BJ (cell line): ENCODE data around the gene FGD5. TPM values are rescaled to one million over a fixed set of nuclear protein-coding genes. Genes with fewer than 3 reads are reported as not detected.

Source experiments
- CTCF ChIA-PET: fragments of 350-600 bp; formaldehyde crosslinking; extraction: SDS; loops from one replicate; lab custom pipeline; 2021; ENCODE audit warnings: antibody characterized with exemption, inconsistent platforms; lab: Yijun Ruan, JAX
- POLR2A ChIA-PET: fragments of 300-600 bp; sonication (Branson Sonifier 250); formaldehyde crosslinking; extraction: SDS; loops from one replicate; lab custom pipeline; 2021; ENCODE audit warnings: antibody characterized with exemption; lab: Charles Lee
- DNase-seq: peaks from one replicate; pipeline ENCODE4 v3.0.0-alpha.2; 2011; ENCODE audit warnings: low read depth
- H3K27me3 ChIP-seq: 2 replicates; pipeline ENCODE4 v1.6.0; 2011; ENCODE audit warnings: low read length; ENCODE audit not compliant: control insufficient read depth, insufficient read depth
- H3K36me3 ChIP-seq: 2 replicates; pipeline ENCODE4 v1.5.1; 2011; ENCODE audit warnings: low read length; ENCODE audit not compliant: control insufficient read depth, insufficient read depth
- H3K4me3 ChIP-seq: 2 replicates; pipeline ENCODE4 v1.5.1; 2011; ENCODE audit warnings: low read depth, mild to moderate bottlenecking, control low read depth, low read length
- polyA plus RNA-seq: library from polyadenylated mRNA; depleted of rRNA; stranded (reverse); fragments of >200 nt; gene quantifications from 2 replicates; pipeline ENCODE4 v1.2.3, GENCODE V29; 2011
- TF ChIP-seq, protein P1 (sequence below): IDR thresholded peaks from 2 replicates; pipeline ENCODE4 v1.5.1; 2011; ENCODE audit warnings: low read depth, mild to moderate bottlenecking, control low read depth, inconsistent platforms, low read length, moderate library complexity; ENCODE audit not compliant: insufficient read depth

FGD5 gene
- polyA plus RNA-seq, 1 experiment, result not detected

DNA sequence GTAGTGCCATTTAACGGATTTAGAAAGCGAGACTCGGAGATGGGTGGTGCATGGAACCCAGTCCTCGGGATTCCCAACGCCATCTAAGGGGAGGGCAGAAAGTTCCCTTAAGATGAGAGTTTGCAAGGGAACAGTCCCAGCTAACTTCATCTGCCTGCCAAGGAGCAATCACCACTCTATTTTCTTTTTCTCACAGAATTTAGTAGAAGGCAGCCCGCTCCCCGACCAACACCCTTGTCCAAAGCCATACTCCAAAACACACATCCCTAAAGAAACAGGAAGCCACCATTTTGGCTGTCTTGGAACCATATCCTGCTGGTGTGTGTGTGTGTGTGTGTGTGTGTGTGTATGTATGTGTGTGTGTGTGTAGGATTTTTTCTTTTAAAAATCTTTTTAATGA is 7.1 kb upstream of the FGD5 start:
- Histone ChIP-seq H3K36me3 (no peaks in the 10 kb centered on the region), H3K27me3 (peaks cover 22% of the 10 kb centered on the region), H3K4me3 (no peak overlapping the region)
- ChIA-PET CTCF (interaction anchor here (1.1 kb wide), 1 partner anchor 31 kb away, joined by 3 read pairs; no protein-coding TSS in a partner anchor), POLR2A (no interaction called here)
- DNase-seq, result no peak
- TF ChIP-seq, protein P1, sequence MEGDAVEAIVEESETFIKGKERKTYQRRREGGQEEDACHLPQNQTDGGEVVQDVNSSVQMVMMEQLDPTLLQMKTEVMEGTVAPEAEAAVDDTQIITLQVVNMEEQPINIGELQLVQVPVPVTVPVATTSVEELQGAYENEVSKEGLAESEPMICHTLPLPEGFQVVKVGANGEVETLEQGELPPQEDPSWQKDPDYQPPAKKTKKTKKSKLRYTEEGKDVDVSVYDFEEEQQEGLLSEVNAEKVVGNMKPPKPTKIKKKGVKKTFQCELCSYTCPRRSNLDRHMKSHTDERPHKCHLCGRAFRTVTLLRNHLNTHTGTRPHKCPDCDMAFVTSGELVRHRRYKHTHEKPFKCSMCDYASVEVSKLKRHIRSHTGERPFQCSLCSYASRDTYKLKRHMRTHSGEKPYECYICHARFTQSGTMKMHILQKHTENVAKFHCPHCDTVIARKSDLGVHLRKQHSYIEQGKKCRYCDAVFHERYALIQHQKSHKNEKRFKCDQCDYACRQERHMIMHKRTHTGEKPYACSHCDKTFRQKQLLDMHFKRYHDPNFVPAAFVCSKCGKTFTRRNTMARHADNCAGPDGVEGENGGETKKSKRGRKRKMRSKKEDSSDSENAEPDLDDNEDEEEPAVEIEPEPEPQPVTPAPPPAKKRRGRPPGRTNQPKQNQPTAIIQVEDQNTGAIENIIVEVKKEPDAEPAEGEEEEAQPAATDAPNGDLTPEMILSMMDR, result no peak

DNA sequence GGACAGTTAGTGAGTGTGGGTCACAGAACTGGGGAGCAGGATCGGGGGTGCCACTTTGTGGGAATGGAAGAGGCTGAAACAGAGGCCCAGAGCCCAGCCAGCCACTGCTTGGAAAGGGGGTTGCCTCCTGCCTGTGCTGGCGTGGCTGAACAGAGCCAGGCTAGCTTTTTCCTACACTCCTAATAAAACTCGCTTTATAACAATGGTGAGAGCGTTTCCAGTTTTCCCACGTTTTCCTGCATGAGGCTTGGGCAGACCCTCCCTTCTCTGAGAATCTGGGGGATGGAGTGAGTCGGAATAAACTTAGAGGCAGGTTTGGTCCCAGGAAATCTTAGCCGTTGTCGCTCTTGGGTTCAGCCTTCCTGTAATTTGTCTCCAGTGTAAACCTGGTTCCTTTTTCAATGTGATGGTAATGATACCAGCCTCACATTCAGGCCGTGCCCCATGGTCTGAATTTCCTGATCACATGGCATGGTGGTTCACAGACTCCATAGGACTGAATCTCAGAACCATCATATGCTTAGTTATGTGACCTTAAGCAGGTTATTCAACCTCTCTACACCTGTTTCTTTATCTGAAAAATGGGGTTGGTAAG is 6.5 kb upstream of the FGD5 start:
- CTCF ChIA-PET, result no interaction called here

DNA sequence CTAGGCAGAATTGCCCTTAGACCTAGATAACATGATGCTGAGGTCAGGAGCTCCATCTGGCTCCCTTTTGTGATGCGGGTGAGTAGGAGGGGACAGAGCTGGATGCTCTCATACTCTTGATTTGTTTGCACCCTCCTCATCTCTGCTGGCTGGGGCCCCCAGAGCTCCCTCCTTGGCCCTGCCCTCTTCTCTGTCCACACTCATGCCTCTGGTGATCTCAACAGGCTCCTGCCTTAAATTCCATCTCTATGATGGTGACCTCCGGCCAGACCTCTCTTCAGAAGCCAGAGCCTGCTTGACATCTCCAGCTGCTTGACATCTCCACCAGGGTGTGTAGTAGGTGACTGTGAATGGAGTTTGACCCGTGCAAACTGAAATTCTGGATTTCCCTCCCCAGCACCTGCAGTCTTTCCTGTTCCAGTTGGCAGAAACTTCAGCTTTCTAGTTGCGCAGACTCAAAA is 4.3 kb upstream of the FGD5 start:
- Histone ChIP-seq H3K27me3 (peaks cover 21% of the 10 kb centered on the region), H3K4me3 (no peak overlapping the region), H3K36me3 (no peaks in the 10 kb centered on the region)
- CTCF ChIA-PET, result no interaction called here
- TF ChIP-seq, protein P1, result no peak
- no peak for DNase-seq
- POLR2A ChIA-PET, result no interaction called here

More for the DNA sequence above, 6.5 kb upstream of the FGD5 start:
- no peak overlapping the region for H3K4me3 ChIP-seq
- POLR2A ChIA-PET, result no interaction called here
- no peak for DNase-seq
- no peaks in the 10 kb centered on the region for H3K36me3 ChIP-seq
- TF ChIP-seq, protein P1, result no peak
- H3K27me3 ChIP-seq, result peaks cover 21% of the 10 kb centered on the region

DNA sequence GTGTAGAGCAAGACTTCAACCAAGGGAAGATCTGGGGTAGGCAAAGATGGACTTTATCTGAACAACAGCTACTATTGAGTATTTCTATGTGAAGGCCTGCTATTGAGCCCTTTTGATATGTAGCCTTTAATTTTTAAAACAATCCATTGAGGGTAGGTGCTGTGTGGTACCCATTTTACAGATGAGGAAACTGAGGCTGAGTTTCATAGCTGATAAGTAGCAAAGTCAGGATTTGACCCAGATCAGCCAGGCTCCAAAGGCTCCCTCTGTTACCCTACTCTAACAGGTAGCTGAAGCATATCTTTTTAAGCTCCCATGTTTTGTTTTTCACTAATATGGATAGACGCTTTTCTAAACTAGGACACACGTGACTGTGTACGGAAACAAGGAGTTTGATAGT is 2.4 kb upstream of the FGD5 start:
- no peak overlapping the region for H3K4me3 ChIP-seq
- peaks cover 8% of the 10 kb centered on the region for H3K27me3 ChIP-seq
- ChIA-PET CTCF (no interaction called here), POLR2A (no interaction called here)
- TF ChIP-seq, protein P1, result no peak
- no peaks in the 10 kb centered on the region for H3K36me3 ChIP-seq
- no peak for DNase-seq

DNA sequence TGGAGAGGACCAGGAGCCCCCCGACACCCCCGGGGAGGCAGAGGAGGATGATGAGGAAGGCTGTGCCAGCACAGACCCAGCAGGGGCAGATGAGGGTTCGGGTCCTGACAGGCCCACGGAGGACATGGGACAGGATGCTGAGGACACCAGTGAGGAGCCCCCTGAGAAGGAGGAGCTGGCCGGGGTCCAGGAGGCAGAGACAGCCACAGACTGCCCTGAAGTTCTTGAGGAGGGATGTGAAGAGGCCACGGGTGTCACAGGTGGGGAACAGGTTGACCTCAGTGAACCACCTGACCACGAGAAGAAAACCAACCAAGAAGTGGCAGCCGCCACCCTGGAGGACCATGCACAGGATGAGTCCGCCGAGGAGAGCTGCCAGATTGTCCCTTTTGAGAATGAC is 909 bp downstream of the FGD5 start:
- H3K36me3 ChIP-seq, result no peaks in the 10 kb centered on the region
- no peaks in the 10 kb centered on the region; the same call in none of the 2 replicates for H3K27me3 ChIP-seq
- ChIA-PET POLR2A (no interaction called here), CTCF (no interaction called here)
- H3K4me3 ChIP-seq, result no peak overlapping the region
- TF ChIP-seq, protein P1, result no peak
- DNase-seq, result no peak
